GM19452 (cell line): Measurements from ENCODE around the gene ALDH3A1.

Source experiments
- ATAC-seq: cut with Tn5 transposase; IDR thresholded peaks from one replicate; pipeline ENCODE4 v1.9.1; 2021; ENCODE audit not compliant: unreplicated experiment

ALDH3A1 gene

DNA sequence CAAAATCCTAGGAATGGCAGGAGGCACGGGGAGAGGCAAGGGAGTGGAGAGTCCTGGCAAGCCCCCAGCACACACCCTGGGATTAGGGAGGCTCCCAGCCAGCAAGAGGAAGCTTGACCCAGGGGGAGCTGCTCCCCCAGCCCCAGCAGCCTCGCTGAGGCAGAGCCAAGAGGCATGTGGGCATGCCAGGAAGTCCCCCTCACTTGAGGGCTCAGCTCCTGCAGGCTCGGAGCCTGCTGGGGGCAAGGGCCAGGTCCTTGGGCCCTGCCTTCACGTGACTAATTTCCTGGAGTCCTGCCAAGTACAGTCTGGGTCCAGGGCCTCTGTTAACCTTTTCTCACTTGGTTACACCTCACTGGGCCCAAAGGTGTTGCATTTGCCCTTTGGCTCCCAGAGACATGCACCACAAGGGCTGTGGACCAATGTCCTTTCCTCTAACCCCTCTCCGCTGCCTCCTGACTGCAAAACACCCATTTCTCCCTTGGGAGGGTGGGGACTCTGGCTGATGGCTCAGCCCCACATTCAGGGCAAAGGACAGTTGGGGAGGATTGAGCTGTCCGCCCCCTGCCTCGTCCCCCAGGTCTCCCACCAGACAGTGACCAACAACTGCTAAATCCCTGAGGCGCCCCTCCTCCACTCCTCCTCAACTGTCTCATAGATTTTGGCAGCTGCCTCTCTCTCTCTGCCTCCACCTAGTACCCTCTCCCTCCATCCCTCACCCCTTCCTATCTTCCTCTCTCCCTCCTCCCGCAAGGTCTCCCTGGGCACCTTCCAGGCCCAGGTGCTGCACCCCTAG, 27.3 kb downstream of the ALDH3A1 start:
- no peak for ATAC-seq

DNA sequence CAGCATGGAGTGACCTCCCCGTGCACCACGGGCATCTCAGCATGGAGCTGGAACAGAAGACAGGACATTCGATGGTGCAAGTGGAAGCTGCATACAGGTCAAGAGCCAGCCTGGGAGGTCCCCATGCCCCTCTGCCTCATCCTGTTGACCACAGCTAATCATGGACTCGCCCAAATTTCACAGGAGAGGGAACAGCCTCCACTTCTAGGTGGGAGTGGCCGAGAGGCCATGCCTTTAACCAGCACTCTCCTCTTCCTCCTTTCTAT, 28.0 kb downstream of the ALDH3A1 start:
- no peak for ATAC-seq

DNA sequence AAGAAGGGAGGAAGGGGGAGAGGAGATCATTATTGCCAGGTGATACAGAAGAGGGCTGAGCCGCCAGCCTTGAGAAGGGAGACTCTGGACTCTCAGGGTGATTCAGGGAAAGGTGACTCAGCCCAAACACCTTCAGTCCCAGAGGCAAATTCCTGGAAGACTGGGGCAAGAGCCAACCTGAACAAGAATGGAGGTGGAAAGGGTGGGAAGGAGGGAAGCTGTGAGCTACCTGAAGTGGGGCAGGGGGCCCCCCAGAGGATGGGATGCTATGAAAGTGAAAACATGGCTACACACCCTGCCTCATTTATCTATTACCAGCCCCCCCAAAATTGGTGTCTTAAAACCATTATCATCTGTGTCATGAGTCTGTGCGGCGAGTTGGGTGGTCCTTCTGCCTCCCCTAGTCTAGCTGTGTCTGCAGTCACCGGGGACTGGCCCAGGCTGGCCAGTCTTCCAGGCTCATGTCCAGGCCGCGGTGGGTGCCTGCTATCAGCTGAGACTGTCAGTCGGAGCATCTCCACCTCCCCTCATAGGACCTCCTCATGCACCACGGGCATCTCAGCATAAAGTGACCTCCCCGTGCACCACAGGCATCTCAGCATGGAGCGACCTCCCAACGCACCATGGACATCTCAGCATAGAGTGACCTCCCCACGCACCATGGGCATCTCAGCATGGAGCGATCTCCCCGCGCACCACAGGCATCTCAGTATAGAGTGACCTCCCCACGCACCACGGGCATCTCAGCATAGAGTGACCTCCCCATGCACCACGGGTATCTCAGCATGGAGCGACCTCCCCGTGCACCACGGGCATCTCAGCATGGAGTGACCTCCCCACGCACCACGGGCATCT, 28.5 kb downstream of the ALDH3A1 start:
- no peak for ATAC-seq

DNA sequence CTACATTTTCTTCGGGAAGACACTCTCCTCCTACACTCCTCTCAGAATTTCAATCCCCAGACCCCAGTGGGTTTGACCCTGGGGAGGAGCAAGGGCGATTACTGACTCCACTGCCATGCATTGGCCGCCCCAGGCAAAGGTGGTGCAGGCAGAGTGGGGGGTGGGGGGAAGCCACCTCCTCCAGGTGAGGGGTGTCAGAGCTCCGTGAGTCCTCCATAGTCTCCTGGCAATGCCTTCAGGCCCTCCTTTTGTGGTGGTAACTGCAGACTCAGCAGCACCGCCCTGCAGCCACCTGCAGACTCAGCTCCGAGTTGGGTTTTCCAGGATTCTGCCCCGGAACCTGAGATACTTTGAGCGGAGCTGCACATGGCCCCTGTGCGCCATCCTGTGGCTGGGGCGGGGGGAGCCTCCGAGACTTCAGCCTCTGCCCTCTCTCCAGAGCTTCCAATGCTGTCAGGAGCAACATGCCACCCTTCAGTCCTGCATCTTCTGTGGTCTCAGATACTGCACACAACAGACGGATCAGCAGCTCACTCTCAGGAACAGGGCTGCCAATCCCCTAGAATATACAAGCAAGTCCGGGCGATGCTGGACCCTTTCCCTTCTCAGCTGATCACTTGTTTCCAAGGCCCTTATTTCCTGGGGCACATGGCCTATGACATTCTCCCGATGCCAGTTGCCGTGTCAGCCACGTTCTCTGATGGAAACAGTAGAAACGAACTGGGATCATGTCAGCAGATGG, 29.3 kb downstream of the ALDH3A1 start:
- ATAC-seq = no peak

DNA sequence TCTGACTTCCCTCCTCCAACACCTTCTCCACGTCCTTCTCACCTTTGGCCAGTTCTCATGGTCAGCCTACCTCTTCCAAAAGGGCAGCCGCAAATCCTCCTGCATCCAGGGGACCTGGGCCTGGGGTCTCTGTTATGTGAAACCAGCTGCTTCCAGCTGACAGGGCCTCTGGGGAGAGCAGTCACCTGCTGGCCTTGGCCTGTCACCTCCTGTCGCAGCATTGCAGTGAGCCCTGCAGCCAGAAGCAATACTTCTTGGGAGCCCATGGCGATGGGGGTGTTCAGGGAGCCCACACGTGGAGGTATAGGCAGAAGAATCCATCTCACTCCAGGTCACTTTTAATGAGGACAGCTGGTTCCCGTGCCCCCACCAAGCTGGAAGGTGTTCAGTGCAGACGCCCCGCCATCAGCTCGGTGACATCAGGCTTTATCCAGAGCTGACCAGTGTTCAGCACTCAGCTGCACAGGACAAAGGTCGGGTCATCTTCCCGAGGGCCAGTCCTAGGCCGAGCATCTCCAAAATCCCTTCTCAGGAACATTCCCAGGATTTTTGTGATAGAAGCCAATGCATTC, 30.0 kb downstream of the ALDH3A1 start:
- ATAC-seq = no peak

DNA sequence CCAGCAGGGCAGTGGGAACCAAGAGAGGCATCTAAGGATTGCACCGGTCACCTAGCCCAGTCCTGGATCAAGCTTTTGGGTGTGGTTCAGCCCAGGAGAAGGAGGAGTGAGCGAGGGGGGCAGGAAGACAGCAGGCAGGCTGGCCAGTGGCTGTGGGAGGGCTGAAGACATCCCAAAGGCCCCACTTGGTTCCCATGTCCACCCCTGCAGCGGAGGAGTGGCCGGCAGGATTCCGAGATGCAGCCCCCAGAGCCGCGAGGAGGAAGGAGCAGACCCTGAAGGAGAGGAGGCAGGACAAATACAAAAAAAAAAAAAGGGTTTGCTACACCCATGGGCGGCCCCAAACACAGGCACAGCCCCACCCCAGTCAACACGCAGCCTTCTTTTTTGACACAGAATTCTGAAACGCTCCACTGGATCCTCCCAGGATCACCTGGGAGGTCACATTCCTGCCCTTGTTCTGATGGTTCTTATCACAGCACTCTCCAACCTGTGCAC, 30.6 kb downstream of the ALDH3A1 start:
- ATAC-seq = no peak

DNA sequence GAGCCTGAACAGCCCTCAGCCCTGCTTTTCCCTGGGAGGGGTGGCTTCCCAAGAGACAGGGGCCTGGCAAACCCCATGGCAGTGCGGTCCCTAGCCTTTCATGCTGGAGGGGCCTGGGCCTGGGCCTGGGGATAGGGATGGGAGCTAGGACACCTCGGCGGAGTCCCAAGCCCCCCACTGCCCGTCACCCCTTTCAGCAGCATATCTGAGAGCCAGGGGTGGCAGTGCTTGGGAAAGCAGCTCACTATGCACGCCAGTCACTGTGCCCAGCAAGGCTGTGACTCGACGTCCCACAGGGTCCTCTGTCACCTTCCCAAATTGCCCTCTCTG, 31.1 kb downstream of the ALDH3A1 start:
- no peak for ATAC-seq

DNA sequence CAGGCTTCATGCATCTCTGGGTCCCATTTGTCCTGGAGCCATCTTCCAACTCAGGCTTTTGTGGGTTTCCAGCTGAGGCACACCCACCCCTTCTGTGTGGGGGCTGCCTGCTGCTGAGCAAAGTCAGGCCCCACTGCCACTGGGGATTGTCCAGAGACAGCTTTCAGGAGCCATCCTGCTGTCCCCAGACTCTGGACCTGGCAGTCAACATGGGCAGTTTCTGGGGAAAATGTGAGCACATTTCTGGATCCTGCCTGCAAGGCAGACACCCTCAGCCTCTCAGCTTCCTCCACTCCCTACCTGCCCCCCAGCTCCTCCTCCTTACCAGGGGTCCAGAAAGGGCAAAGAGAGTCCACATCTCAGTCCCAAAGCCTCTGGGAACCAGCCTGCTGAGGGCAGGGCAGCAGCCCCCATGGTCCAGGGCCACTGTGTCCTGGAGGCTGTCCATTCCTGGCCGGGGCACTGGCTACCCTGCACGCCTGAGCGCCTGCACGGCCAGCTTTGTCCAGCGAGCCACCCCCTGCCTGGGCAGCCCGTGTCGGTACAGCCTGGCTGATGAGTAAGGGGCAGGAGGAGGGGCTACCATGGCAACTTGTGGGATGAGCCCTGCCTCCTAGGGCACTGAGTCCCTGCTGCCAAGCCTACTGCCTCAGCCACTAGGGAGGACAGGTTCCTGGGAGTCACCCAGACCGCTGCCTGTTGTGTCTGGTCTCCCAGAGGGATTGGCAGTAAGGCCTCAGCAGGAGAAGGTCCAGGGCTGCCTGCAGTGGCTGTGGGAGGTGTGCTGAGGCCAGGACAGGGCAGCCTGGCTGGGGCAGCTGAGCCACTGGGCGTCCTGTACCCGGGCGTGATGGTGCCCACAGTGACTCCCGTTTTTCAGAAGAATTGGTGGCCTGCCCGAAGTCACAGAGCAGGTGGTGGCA, 31.7 kb downstream of the ALDH3A1 start, which contains the start of gene SLC47A2:
Gene SLC47A2, minus strand, starts transcription at position 477 of the 923 bp plus-strand sequence. Its CDS starts 29 bp downstream, at position 448.
- ATAC-seq = no peak

DNA sequence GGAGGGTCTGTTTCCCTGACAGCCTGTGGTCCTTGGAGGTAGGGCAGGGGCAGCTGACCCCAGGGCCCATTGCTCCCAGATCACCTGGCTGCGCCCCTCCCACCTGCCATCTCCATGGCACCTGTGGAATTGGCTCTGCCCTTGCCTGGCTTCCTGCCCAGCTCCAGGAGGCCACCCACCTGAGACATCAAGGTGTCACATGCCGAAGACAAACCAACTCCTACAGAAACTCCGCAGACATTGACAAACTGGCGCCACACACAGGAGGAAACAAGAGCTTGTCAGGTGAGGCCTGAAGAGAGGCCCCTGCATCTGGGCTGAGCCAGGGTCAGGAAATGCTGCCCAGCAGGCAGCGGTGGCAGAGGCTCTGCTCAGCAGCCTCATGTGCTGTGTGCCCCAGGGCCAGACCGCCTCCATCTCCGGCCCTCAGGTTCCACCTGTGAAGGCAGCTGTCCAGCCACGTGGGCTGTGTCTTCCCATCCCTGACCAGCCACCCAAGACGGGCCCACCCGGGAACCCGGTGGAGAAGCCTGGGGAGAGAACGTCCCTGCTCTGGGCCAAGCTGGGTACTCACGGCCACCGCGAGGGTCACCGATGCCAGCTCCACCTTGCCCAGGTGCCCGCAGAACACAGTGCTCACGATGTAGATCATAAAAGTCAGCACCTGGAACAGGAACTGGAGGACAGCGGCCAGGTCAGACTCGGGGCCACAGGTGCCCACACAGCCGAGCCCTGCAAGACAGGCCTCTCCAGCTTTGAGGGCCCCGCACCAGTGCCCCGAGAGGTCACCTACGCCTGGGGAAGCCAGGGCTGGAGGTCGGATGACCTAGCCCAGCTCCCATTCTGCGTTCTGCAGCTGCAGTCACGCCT, 33.3 kb downstream of the ALDH3A1 start:
- ATAC-seq = no peak

DNA sequence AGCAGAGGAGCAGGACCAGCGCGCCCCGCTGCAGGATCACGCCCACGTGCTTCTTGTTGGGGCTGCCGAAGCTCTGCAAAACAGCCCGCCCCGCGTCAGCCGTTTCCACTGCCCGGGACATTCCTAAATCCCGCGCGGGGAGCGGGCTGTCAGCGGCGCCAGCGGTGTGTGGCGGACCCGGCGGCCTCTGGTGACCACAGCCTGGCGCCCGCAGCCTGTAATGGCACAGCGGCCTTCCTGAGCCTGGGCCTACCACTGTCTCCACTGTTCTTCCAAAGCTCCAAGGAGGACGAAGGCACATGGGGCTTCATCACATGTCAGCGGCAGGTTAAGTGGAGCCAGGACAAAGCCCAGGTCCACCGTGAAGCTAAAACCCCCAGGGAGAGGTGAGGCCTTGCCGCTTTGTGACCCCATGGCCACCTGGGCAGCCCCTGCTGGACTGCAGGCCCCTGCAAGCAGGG, 34.2 kb downstream of the ALDH3A1 start:
- no peak for ATAC-seq

DNA sequence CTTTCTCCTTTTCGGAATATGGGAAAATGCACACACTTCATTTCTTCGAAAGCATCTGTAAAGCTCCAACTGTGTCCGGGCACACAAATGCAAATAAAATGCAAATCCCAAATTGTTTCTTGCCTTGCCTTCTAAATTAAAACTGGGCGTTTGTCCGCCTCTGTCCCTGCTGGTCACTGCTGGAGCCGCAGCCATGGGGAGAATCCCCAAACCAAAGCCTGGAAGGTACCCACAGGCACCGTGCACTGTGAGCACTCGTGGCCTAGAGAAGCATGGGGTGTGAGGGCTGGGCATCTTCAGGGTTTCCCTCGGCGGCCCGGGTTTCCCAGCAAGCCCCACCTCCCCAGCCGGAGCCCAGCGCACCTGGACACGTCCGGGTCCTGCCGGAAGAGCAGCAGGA, 34.6 kb downstream of the ALDH3A1 start:
- no peak for ATAC-seq

DNA sequence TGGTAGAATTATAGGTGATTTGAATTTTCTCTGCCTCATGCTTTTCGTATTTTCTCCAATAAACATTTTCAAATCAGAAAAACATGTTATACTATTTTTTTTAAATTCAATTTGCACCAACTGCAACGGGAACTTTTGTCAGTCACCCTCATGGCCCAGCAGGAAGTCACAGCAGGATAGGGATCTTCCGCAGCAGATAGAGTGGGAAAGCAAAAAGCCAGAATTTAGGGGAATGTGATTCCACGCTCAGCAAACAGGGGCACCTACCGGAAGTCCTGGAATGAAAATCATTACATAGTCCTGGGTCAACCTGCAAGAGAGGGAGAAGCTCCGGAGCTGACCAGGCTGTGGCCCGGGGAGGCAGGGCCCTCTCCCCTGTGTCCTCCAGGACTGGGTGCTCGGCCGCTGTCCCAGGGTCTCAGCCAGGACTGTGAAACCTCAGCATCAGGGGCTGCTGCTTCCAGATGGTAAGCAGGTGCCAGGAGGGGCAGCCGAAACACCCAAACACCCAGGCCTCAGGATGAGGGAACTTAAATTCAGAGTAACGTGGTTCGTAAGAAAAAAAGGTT, 35.6 kb downstream of the ALDH3A1 start:
- ATAC-seq = no peak

DNA sequence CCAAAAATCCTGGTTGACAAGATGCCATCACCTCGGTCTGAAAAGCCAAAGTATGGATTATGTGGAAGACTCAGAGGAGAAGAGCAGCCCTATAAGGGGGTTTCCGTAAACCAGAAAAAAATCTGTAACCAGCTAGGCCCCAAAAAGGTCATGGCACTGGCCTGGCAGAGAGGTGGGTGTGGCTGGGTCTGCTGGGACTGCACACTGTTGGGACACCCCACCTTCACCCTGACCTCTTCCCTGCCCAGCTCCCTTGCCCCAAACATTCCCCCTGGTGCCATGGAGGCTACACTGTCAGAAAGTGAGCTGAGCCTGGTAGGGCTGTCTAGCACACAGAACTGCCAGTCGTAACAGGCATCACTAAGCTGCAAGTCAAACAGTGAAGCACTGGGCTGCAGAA, 38.3 kb downstream of the ALDH3A1 start:
- ATAC-seq = no peak

DNA sequence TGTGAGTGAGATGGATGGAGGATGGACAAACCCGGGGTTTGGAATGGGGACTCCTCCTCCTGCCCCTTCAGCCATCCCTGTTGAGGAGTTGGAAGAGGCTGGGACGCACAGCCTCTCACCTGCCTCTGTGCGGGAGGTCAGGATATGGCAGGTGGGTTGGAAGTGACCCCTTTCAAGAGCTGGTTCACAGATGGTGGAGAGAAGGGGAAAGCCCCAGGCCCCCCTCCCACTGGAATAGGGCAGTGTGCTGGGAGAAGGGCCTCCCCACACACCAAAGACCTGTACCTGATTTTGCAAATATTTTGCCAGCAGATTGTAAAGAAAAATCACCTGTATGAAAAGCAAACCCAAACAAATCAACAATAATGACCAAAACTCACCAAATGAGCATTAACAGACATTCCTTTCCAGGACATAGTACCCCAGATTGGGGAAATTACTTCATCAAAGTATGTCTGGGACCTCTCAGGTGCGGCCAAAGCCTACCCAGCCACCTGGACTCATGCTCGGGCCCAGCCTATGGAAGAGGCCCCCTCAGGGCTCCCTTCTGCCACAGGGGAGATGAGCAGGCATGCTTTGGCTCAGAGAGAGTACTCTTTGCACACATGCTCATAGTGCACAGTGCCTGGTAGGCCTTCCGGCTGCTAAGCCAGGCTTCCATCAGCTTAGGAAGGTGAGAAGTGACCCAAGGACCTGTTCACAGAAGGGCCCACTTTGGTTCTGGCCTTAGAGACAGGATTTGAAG, 39.5 kb downstream of the ALDH3A1 start:
- ATAC-seq = no peak

DNA sequence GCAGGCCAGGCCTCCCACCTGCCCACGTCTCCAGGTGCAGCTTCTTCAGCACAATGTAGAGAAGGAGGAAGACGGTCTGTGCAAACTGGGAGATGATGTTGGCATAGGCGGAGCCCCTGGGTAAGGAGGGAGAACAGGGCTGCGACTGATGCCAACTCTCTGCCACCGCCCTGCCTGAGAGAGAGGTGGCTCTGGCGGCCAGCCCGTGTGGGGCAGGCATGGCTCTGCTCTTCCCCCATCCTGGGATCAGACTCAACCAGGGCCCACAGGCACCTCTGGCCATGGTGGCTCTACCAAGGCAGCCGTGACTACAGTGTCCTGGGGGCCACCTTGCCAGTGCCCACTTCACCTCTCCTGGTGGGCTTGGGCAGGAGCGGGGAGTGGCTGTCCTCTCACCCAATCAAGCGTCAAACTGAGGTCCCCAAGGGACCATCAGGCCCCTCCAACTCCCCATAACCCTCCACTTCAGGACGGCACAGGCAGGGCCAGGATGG, 40.3 kb downstream of the ALDH3A1 start:
- no peak for ATAC-seq

DNA sequence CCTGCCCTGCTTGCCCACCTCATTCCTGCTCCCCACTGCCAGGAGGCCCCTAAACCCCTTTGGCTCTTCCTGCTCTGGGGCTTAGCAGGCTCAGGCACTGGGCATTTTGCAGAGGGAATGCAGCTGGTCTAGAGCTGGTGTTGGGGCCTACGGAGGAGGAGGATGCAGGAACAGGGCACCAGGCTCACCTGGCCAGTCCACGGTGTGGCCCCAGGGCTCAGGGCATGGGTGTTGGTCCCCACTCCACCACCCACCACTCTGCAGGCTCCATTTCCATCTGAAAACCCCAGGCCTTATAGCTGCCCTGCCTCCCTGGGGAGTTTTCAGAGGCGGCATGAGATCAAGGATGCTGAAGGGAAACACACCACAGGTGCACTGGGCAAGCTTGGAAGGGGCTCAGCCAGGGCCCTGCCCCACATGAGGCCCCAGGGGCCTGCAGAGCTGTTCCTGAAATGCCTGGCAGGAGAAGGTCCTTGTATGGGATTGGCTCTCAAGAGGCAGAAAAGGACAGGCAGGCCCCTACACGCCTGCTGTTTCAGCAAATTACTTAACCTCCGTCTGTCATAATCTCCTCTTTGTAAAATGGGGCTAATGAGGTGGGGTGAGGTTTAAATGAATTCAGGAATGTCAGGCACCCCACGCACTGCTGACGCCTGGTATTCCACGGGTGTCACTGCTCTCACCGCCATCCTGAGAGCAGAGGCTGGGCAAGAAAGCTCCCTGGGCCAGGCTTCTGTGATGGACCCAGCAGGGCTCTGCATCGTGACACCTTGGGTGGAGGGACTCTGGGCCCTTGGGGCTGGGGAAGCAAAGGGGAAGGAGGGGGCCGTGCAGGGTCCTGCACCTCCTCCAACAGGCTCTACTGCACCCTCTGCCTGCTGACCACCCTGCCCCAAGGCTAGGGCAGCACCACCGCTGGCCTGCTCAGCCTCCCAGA, 41.0 kb downstream of the ALDH3A1 start:
- ATAC-seq = no peak
